Thyroid gland (tissue), 4 donors: ENCODE results near the gene COPG1.

Experiments used
- POLR2A ChIP-seq, 2 donors: fragments of 450-650 bp; IDR thresholded peaks; one replicate each; pipeline ENCODE4 v1.6.1; 2017; ENCODE audit warnings: antibody characterized with exemption in 2 of 2, mild to moderate bottlenecking in 2 of 2, moderate library complexity in 1 of 2
- TF ChIP-seq, protein P1 (sequence below), 6 experiments: fragments of 200-600 bp in 3 of 6; fragments of 450-650 bp in 3 of 6; sonication (generic) in 3 of 6; IDR thresholded peaks; one replicate each; pipeline ENCODE4 v1.5.1; 2016 to 2019; ENCODE audit warnings: antibody characterized with exemption in 6 of 6, mild to moderate bottlenecking in 2 of 6, inconsistent platforms in 1 of 6, moderate library complexity in 1 of 6

DNA sequence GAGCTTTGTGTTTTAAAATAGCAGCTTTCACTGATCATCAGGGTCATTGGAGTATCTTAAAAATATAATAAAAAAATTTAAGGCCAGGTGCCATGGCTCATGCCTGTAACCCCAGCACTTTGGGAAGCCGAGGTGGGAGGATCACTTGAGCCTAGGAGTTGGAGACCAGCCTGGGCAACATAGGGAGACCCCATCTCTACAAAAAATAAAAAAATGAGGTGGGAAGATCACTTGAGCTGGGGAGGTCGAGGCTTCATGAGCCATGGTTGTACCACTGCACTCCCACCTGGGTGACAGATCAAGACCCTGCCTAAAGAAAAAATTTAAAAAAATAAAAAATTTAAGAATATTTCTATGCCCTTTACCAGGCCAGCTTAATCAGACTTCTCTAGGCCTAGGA is 30.8 kb downstream of the COPG1 start:
- TF ChIP-seq, protein P1, sequence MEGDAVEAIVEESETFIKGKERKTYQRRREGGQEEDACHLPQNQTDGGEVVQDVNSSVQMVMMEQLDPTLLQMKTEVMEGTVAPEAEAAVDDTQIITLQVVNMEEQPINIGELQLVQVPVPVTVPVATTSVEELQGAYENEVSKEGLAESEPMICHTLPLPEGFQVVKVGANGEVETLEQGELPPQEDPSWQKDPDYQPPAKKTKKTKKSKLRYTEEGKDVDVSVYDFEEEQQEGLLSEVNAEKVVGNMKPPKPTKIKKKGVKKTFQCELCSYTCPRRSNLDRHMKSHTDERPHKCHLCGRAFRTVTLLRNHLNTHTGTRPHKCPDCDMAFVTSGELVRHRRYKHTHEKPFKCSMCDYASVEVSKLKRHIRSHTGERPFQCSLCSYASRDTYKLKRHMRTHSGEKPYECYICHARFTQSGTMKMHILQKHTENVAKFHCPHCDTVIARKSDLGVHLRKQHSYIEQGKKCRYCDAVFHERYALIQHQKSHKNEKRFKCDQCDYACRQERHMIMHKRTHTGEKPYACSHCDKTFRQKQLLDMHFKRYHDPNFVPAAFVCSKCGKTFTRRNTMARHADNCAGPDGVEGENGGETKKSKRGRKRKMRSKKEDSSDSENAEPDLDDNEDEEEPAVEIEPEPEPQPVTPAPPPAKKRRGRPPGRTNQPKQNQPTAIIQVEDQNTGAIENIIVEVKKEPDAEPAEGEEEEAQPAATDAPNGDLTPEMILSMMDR (IDR thresholded peaks at IDR 0.05): no peak
- TF ChIP-seq POLR2A (IDR thresholded peaks at IDR 0.05): no peak
